ENCODE data around the gene TSHZ3.

Gene TSHZ3

GRCh38 chr19:31312009-31312676 is 37.1 kb downstream of the TSHZ3 start:
- DNase-seq (ENCODE audit: low spot score): no peak

DNA sequence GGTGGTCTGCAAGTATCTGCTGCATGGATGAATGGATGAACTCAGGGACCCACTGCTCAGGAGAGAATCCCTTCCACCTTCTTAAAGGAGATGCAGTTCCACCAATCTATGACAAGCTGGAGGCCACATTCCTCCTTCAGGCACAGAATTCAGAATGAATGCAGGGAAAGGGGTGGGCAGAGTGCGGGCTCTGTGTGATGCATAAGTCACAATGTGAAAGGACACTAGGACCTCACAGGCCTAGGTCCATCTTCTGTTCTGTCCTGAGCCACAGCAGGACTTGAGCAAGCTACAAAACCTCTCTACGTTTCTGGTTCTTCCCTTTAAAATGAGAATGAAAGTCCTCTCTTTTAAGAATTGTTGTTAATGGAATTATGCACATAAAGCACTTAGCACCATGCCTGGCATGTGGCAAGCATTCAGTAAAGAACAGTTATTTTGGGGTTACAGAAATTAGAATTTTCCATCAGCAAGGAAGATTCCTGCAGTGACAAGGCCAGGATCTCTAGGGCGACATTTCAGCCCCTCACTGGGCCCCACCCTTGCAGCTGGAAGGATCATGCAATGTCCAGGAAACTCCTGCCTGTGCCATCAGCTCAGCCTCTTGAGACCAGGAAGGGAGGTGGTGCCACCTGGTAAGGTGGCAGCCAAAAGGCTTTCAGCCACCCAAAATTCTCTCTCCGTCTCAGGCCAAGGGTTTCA is 38.7 kb downstream of the TSHZ3 start:
- DNase-seq (ENCODE audit: low spot score): no peak

DNA sequence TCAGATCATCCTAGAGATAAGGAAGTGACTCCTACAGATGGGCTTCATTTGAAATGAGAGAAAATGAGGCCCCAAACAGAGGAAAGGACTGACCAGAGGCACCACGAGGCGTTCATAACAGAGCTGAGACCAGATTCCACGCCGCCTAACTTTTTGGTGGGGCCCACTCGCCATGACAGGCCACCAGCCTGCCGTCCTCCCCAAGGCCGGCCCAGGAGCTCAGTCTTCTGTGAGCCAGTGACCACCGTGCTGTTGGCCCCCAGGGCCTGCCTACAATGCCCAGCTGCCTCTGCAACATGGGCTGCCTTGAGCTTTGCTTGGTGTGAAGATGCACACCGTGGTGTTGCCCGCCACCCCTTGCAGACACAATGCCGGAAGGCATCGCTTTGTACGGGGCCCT is 40.5 kb downstream of the TSHZ3 start:
- DNase-seq (ENCODE audit: low spot score): no peak

DNA sequence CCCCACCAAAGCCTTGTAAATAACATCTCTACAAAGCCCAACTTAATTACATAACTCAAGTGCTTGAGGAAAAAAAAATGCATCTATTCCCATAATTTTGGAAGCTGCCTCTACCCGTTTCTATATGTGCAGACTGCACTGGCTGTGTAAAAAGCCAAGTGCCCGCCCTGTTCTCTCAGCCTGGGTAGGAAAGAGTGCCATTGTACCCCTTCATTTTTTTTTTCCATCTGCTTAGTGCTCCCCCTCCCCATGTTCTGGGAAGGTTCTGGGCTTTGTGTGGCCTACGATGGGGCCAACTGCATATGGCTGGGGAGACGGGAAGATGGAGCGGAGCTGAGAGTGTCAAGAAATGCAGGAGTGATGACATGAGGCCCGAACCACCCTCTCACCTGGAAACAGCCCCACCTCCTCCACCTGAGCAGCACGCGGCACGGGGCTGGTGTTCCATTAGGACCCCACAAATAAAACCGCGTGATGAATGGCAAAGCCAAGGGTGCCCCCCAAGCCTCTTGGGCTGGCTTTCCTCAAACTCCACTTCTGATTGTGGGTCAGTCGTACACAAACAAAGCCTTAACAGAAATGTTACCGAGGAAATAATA is 42.1 kb downstream of the TSHZ3 start:
- no peak for DNase-seq (ENCODE audit: low spot score)

DNA sequence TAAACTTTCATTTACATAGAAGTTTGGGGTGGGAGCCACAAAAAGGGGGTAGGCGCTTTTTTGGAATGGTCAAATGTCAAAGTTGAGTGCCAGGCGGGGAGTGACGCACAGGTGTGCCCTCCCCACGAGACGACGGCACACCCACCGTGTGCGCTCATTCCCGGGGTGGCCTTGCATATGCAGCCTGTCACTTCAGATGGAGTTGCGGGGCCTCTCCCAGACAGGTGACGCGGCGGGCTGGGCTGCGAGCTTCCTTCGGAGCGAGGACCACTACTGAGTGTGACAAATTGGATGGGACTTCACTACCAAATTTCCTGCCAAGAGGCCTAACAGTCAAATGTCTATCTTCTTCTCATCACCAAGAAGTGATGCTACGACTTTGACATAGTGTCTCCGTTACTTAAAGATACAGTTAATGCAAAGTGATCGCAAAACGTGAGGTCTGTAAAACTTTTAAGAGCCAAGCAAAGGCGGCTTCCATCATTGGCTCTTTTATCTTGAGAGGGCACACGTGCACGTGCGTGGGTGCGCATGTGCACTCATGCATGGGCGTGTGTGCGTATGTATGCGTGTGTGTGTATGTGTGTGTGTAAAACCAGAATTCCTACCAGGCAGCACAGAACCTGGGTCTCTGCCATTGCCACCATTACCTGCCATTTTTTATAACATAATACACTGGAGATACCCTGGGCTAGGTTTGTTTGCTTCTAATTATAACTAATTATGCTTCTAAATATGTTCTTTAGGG is 43.1 kb downstream of the TSHZ3 start:
- no peak for DNase-seq (ENCODE audit: low spot score)

DNA sequence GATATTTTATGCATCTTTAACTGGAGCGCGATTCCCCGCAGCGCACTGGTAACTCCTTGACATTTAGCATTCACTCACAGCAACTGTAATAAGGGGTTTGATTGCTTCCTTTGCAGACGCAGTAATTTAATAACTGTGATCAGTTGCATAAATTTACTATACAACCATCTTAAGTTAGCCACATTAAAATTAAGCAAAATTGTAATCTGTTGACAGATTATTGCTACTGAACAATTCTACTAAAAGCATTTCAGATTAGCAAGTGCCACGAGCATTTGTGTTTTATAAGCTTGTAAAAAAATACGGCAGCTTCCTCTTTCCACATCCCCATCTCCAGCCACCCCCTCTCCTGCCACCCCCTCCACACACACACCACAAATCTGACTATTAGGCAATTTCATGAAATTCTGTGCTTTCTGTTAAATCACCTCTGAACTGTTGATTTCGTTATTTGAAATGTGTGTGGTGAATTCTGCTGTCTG is 44.4 kb downstream of the TSHZ3 start:
- no peak for DNase-seq (ENCODE audit: low spot score)

DNA sequence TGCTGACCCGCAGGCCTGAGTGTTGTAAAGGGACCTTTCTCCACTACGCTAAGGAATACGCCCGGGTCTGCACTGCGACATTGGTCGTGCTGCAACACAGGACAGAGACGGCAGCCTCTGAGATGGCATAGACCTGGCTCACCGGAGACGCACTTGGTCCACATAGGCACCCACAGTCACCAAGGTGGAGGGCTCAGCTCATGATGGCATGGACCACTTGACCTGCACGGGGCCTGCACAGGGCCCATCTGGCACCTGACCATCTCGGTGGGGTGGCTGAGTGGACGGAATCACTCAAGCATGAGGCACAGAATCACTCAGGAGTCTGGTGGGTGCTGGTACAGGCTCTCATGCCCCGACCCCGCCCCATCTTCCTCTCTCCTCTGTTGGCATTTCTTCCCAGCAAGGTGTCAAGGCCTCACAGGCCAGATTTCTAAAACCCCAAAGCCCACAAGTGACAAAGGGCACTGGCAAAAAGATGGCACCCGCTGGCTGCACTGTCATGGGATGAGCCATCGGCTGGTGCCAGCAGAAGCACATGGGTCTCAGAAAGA is 45.9 kb downstream of the TSHZ3 start:
- DNase-seq (ENCODE audit: low spot score): no peak

GRCh38 chr19:31301306-31301980 is 47.8 kb downstream of the TSHZ3 start:
- DNase-seq (ENCODE audit: low spot score): no peak

- no peak for DNase-seq (ENCODE audit: low spot score)
Measured at GRCh38 chr19:31300422-31300821, 48.8 kb downstream of the TSHZ3 start.

DNA sequence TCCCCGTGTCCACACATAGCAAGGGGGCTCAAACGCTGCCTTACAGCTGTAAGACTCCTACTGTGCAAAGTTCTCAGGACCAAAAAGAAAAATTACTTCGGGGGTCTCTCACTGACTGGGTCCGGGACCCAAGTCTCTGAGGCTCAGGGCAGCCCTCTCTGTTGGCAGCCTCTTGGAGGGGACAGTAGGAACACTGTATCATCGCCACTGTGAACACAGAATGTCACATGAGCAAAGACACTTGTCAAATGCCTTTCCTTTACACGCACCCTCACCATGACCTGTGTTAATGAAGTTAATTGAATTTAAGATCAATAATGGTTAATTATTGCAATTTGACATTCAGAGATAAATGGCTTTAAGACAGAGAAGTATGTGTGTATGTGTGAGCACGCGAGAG is 49.6 kb downstream of the TSHZ3 start:
- DNase-seq (ENCODE audit: low spot score): no peak

GRCh38 chr19:31297991-31298390 is 51.2 kb downstream of the TSHZ3 start:
- DNase-seq (ENCODE audit: low spot score): no peak

- DNase-seq (ENCODE audit: low spot score): no peak
Measured at GRCh38 chr19:31296741-31297390, 52.4 kb downstream of the TSHZ3 start.

DNA sequence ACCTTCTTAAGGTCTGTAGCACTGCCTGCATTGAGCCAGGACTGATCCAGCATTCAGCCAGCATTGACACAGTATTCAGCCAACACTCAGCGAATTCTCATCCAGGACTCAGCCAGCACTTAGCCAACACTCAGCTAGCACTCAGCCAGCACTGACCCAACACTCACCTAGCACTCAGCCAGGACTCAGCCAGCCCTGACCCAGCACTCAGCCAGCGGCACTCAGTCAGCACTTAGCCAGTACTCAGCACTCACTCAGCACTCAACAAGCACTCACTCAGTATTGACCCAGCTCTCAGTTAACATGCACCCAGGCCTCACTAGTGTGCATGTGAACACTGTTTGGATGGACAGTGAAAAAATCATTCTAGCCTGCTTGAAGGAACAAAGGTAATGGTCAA is 55.0 kb downstream of the TSHZ3 start:
- no peak for DNase-seq (ENCODE audit: low spot score)

DNA sequence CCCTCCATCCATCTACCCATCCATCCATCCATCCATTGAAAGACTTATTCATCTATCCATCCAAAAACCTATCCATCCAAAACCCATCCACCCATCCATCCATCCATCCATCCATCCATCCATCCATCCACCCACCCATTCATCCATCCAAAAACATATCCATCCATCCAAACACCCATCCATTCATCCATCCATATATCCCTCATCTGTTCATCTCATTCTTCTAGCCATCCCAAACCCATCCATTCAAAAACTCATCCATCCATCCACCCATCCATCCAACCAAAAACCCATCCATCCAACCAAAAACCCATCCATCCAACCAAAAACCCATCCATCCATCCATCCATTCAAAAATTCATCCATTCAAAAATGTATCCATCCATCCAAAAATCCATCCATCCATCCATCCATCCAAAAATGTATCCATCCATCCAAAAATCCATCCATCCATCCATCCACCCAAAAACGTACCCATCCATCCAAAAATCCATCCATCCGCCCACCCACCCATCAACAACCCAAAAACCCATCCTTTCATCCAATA is 56.5 kb downstream of the TSHZ3 start:
- DNase-seq (ENCODE audit: low spot score): no peak

DNA sequence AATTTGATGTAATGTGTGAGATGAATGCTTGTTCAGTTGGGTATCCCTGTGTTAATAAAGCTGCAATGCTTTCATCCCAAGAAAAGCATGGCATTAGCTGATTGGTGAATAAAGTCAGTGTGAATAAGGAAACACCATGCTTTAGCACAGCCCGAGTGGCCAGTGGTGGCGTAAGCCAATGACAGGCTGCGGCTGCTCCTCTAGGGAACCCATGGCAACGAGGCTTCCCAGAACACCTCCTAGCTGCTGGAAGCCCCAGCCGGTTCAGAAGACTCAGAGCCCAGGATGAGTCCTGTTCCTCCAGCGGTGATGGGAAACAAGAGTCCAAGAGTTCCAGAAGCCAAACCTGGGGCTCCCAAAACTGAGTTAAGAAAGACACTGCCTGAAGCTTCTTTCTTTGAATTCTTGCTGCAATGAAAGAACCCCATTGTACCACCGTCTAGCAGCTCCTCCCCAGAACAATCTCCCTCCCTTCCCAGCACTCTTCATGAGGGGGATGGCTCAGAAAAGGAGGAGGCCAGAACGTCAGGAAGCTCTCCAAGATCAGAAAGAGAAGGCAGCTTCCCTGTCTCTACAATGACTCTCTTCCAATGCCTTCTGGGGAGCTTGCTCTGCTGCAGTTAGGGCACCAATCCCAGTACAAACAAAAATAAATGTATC is 58.2 kb downstream of the TSHZ3 start:
- DNase-seq (ENCODE audit: low spot score): no peak

- DNase-seq (ENCODE audit: low spot score): no peak
Measured at GRCh38 chr19:31289976-31290375, 59.3 kb downstream of the TSHZ3 start.

GRCh38 chr19:31289381-31289880 is 59.8 kb downstream of the TSHZ3 start:
- no peak for DNase-seq (ENCODE audit: low spot score)

GRCh38 chr19:31286491-31286890 is 62.7 kb downstream of the TSHZ3 start:
- no peak for DNase-seq (ENCODE audit: low spot score)

GRCh38 chr19:31285744-31286143 is 63.5 kb downstream of the TSHZ3 start:
- DNase-seq (ENCODE audit: low spot score): no peak

GRCh38 chr19:31284621-31285020 is 64.6 kb downstream of the TSHZ3 start:
- no peak for DNase-seq (ENCODE audit: low spot score)

All from germinal center (tissue), 1 donor.